ENCODE results near the gene PNMA6A.
"Not testable (repeated sequence)": the region's sequence is repeated elsewhere in the genome, so short reads cannot be mapped to it uniquely, and the experiment has no call there.

Gene PNMA6A

GRCh38 chrX:153057281-153057680 is 15.0 kb upstream of the PNMA6A start:
- Histone ChIP-seq H3K36me3 (ENCODE audit: control insufficient read depth in 2 of 2, insufficient read depth in 2 of 2, low read length in 2 of 2) (no peaks in the 10 kb centered on the region), H3K9ac (ENCODE audit: low read depth in 1 of 2, low read length in 2 of 2) (no peak overlapping the region), H3K4me3 (ENCODE audit: low read length in 2 of 2) (no peak overlapping the region), H3K4me1 (ENCODE audit: control insufficient read depth in 2 of 2, insufficient read depth in 2 of 2, low read length in 2 of 2) (no peaks in the 10 kb centered on the region), H3K27me3 (ENCODE audit: control insufficient read depth in 2 of 2, insufficient read depth in 2 of 2, low read length in 2 of 2) (peaks cover 7 to 16% of the 10 kb centered on the region in 2 donors), H3K27ac (ENCODE audit: low read depth in 2 of 2, low read length in 2 of 2) (no peak overlapping the region), H3K9me3 (ENCODE audit: control insufficient read depth in 2 of 2, low read length in 2 of 2) (no peaks in the 10 kb centered on the region)

- no peaks in the 10 kb centered on the region for H3K36me3 ChIP-seq (ENCODE audit: control insufficient read depth in 2 of 2, insufficient read depth in 2 of 2, low read length in 2 of 2)
- H3K27ac ChIP-seq (ENCODE audit: low read depth in 2 of 2, low read length in 2 of 2), result no peak overlapping the region
- no peak overlapping the region for H3K9ac ChIP-seq (ENCODE audit: low read depth in 1 of 2, low read length in 2 of 2)
- H3K9me3 ChIP-seq (ENCODE audit: control insufficient read depth in 2 of 2, low read length in 2 of 2), result no peaks in the 10 kb centered on the region
- no peaks in the 10 kb centered on the region for H3K4me1 ChIP-seq (ENCODE audit: control insufficient read depth in 2 of 2, insufficient read depth in 2 of 2, low read length in 2 of 2)
- no peak overlapping the region for H3K4me3 ChIP-seq (ENCODE audit: low read length in 2 of 2)
- H3K27me3 ChIP-seq (ENCODE audit: control insufficient read depth in 2 of 2, insufficient read depth in 2 of 2, low read length in 2 of 2), result peaks cover 7 to 16% of the 10 kb centered on the region in 2 donors
Measured at GRCh38 chrX:153059191-153060094, 12.8 kb upstream of the PNMA6A start.

- Histone ChIP-seq H3K27ac (ENCODE audit: low read depth in 2 of 2, low read length in 2 of 2) (no peak overlapping the region), H3K4me1 (ENCODE audit: control insufficient read depth in 2 of 2, insufficient read depth in 2 of 2, low read length in 2 of 2) (no peaks in the 10 kb centered on the region), H3K27me3 (ENCODE audit: control insufficient read depth in 2 of 2, insufficient read depth in 2 of 2, low read length in 2 of 2) (peaks cover 7 to 16% of the 10 kb centered on the region in 2 donors), H3K9me3 (ENCODE audit: control insufficient read depth in 2 of 2, low read length in 2 of 2) (no peaks in the 10 kb centered on the region), H3K4me3 (ENCODE audit: low read length in 2 of 2) (no peak overlapping the region), H3K9ac (ENCODE audit: low read depth in 1 of 2, low read length in 2 of 2) (no peak overlapping the region), H3K36me3 (ENCODE audit: control insufficient read depth in 2 of 2, insufficient read depth in 2 of 2, low read length in 2 of 2) (no peaks in the 10 kb centered on the region)
Measured at GRCh38 chrX:153060095-153060445, 12.2 kb upstream of the PNMA6A start.

GRCh38 chrX:153061732-153062131 is 10.5 kb upstream of the PNMA6A start:
- Histone ChIP-seq H3K4me1 (ENCODE audit: control insufficient read depth in 2 of 2, insufficient read depth in 2 of 2, low read length in 2 of 2) (no peaks in the 10 kb centered on the region), H3K27ac (ENCODE audit: low read depth in 2 of 2, low read length in 2 of 2) (no peak overlapping the region), H3K27me3 (ENCODE audit: control insufficient read depth in 2 of 2, insufficient read depth in 2 of 2, low read length in 2 of 2) (peaks cover 9 to 14% of the 10 kb centered on the region in 2 donors)

GRCh38 chrX:153063315-153063714 is 8.9 kb upstream of the PNMA6A start:
- Histone ChIP-seq H3K9me3 (ENCODE audit: control insufficient read depth in 2 of 2, low read length in 2 of 2) (no peaks in the 10 kb centered on the region), H3K27ac (ENCODE audit: low read depth in 2 of 2, low read length in 2 of 2) (no peak overlapping the region), H3K27me3 (ENCODE audit: control insufficient read depth in 2 of 2, insufficient read depth in 2 of 2, low read length in 2 of 2) (peaks cover 2 to 4% of the 10 kb centered on the region in 2 donors), H3K9ac (ENCODE audit: low read depth in 1 of 2, low read length in 2 of 2) (no peak overlapping the region), H3K4me1 (ENCODE audit: control insufficient read depth in 2 of 2, insufficient read depth in 2 of 2, low read length in 2 of 2) (no peaks in the 10 kb centered on the region), H3K36me3 (ENCODE audit: control insufficient read depth in 2 of 2, insufficient read depth in 2 of 2, low read length in 2 of 2) (no peaks in the 10 kb centered on the region), H3K4me3 (ENCODE audit: low read length in 2 of 2) (no peak overlapping the region)

More at GRCh38 chrX:153061732-153062131, 10.5 kb upstream of the PNMA6A start:
- Histone ChIP-seq H3K36me3 (ENCODE audit: control insufficient read depth in 2 of 2, insufficient read depth in 2 of 2, low read length in 2 of 2) (no peaks in the 10 kb centered on the region), H3K4me3 (ENCODE audit: low read length in 2 of 2) (no peak overlapping the region), H3K9ac (ENCODE audit: low read depth in 1 of 2, low read length in 2 of 2) (no peak overlapping the region), H3K9me3 (ENCODE audit: control insufficient read depth in 2 of 2, low read length in 2 of 2) (no peaks in the 10 kb centered on the region)

- Histone ChIP-seq H3K4me3 (ENCODE audit: low read length in 2 of 2) (no peak overlapping the region), H3K9me3 (ENCODE audit: control insufficient read depth in 2 of 2, low read length in 2 of 2) (no peaks in the 10 kb centered on the region), H3K36me3 (ENCODE audit: control insufficient read depth in 2 of 2, insufficient read depth in 2 of 2, low read length in 2 of 2) (no peaks in the 10 kb centered on the region), H3K9ac (ENCODE audit: low read depth in 1 of 2, low read length in 2 of 2) (no peak overlapping the region), H3K27me3 (ENCODE audit: control insufficient read depth in 2 of 2, insufficient read depth in 2 of 2, low read length in 2 of 2) (peaks cover 2% of the 10 kb centered on the region in 2 donors), H3K27ac (ENCODE audit: low read depth in 2 of 2, low read length in 2 of 2) (no peak overlapping the region), H3K4me1 (ENCODE audit: control insufficient read depth in 2 of 2, insufficient read depth in 2 of 2, low read length in 2 of 2) (no peaks in the 10 kb centered on the region)
Measured at GRCh38 chrX:153064061-153064460, 8.2 kb upstream of the PNMA6A start.

- no peaks in the 10 kb centered on the region for H3K36me3 ChIP-seq (ENCODE audit: control insufficient read depth in 2 of 2, insufficient read depth in 2 of 2, low read length in 2 of 2)
- H3K4me1 ChIP-seq (ENCODE audit: control insufficient read depth in 2 of 2, insufficient read depth in 2 of 2, low read length in 2 of 2), result no peaks in the 10 kb centered on the region
- no peak overlapping the region for H3K27ac ChIP-seq (ENCODE audit: low read depth in 2 of 2, low read length in 2 of 2)
- H3K9ac ChIP-seq (ENCODE audit: low read depth in 1 of 2, low read length in 2 of 2), result no peak overlapping the region
- peaks cover 2% of the 10 kb centered on the region in 2 donors for H3K27me3 ChIP-seq (ENCODE audit: control insufficient read depth in 2 of 2, insufficient read depth in 2 of 2, low read length in 2 of 2)
- H3K4me3 ChIP-seq (ENCODE audit: low read length in 2 of 2), result no peak overlapping the region
- H3K9me3 ChIP-seq (ENCODE audit: control insufficient read depth in 2 of 2, low read length in 2 of 2), result no peaks in the 10 kb centered on the region
Measured at GRCh38 chrX:153065389-153065788, 6.9 kb upstream of the PNMA6A start.

GRCh38 chrX:153066402-153066801 is 5.9 kb upstream of the PNMA6A start:
- H3K36me3 ChIP-seq (ENCODE audit: control insufficient read depth in 2 of 2, insufficient read depth in 2 of 2, low read length in 2 of 2); H3K27me3 ChIP-seq (ENCODE audit: control insufficient read depth in 2 of 2, insufficient read depth in 2 of 2, low read length in 2 of 2); H3K9me3 ChIP-seq (ENCODE audit: control insufficient read depth in 2 of 2, low read length in 2 of 2); H3K27ac ChIP-seq (ENCODE audit: low read depth in 2 of 2, low read length in 2 of 2); H3K4me3 ChIP-seq (ENCODE audit: low read length in 2 of 2); H3K4me1 ChIP-seq (ENCODE audit: control insufficient read depth in 2 of 2, insufficient read depth in 2 of 2, low read length in 2 of 2); H3K9ac ChIP-seq (ENCODE audit: low read depth in 1 of 2, low read length in 2 of 2): not testable (repeated sequence)

GRCh38 chrX:153073331-153073730 is 1.1 kb downstream of the PNMA6A start:
- H3K27me3 ChIP-seq (ENCODE audit: control insufficient read depth in 2 of 2, insufficient read depth in 2 of 2, low read length in 2 of 2); H3K9me3 ChIP-seq (ENCODE audit: control insufficient read depth in 2 of 2, low read length in 2 of 2); H3K36me3 ChIP-seq (ENCODE audit: control insufficient read depth in 2 of 2, insufficient read depth in 2 of 2, low read length in 2 of 2); H3K4me3 ChIP-seq (ENCODE audit: low read length in 2 of 2); H3K9ac ChIP-seq (ENCODE audit: low read depth in 1 of 2, low read length in 2 of 2); H3K27ac ChIP-seq (ENCODE audit: low read depth in 2 of 2, low read length in 2 of 2); H3K4me1 ChIP-seq (ENCODE audit: control insufficient read depth in 2 of 2, insufficient read depth in 2 of 2, low read length in 2 of 2): not testable (repeated sequence)

- H3K4me1 ChIP-seq (ENCODE audit: control insufficient read depth in 2 of 2, insufficient read depth in 2 of 2, low read length in 2 of 2), result no peaks in the 10 kb centered on the region
- H3K36me3 ChIP-seq (ENCODE audit: control insufficient read depth in 2 of 2, insufficient read depth in 2 of 2, low read length in 2 of 2), result no peaks in the 10 kb centered on the region
- no peaks in the 10 kb centered on the region for H3K9me3 ChIP-seq (ENCODE audit: control insufficient read depth in 2 of 2, low read length in 2 of 2)
- H3K4me3 ChIP-seq (ENCODE audit: low read length in 2 of 2), result no peak overlapping the region
- no peaks in the 10 kb centered on the region for H3K27me3 ChIP-seq (ENCODE audit: control insufficient read depth in 2 of 2, insufficient read depth in 2 of 2, low read length in 2 of 2)
- no peak overlapping the region for H3K27ac ChIP-seq (ENCODE audit: low read depth in 2 of 2, low read length in 2 of 2)
- no peak overlapping the region for H3K9ac ChIP-seq (ENCODE audit: low read depth in 1 of 2, low read length in 2 of 2)
Measured at GRCh38 chrX:153074262-153074899, 2.1 kb downstream of the PNMA6A start.

All from mucosa of rectum (tissue), 2 donors.